Fibroblast of pulmonary artery (primary cell): ENCODE data around the gene SNX2.
"Not testable (repeated sequence)": the region's sequence is repeated elsewhere in the genome, so short reads cannot be mapped to it uniquely, and the experiment has no call there.

ENCODE experiments used
- DNase-seq: peaks from one replicate; pipeline ENCODE4 v3.0.0-alpha.2; 2010; ENCODE audit warnings: low read depth
- H3K4me3 ChIP-seq: replicated peaks from 2 replicates; pipeline ENCODE4 v1.5.1; 2011; ENCODE audit warnings: low read depth, mild to moderate bottlenecking, control low read depth, low read length, moderate library complexity
- TF ChIP-seq, protein P1 (sequence below): IDR thresholded peaks from 2 replicates; pipeline ENCODE4 v1.5.1; 2011; ENCODE audit warnings: mild to moderate bottlenecking, control low read depth, low read length, inconsistent platforms; ENCODE audit errors: missing control alignments

Gene SNX2

DNA sequence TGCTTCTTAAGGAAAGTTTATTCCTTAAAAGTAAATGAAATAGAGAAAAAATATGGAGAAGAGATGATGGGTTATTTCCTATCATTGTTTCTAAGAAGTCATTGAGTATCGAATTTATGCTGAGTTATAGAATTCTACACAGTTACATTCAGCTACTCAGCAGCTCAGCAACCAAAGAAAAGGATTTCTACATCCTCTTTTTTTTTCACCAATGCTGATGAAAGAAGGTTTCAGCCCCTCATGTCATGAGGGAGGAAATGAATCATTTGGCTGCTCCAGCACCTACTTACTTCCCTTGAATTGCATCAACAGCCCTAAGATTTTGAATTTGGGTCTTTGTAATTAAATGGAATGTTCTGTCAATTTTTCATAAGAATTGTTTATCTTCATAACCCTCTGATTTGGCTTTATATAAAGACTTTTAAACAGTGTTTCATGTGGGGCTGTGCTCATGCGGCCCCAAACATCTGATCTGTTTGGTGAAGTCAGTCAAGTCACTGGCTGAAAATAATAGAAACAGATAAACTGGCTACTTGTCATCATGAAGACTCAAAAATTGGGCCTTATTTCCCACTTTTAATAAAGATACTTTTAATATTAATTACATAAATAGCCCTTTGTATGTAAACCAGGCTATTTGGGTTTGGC, 18.5 kb upstream of the SNX2 start:
- no peak overlapping the region for H3K4me3 ChIP-seq
- DNase-seq, result peak; percentile 93
- TF ChIP-seq, protein P1, sequence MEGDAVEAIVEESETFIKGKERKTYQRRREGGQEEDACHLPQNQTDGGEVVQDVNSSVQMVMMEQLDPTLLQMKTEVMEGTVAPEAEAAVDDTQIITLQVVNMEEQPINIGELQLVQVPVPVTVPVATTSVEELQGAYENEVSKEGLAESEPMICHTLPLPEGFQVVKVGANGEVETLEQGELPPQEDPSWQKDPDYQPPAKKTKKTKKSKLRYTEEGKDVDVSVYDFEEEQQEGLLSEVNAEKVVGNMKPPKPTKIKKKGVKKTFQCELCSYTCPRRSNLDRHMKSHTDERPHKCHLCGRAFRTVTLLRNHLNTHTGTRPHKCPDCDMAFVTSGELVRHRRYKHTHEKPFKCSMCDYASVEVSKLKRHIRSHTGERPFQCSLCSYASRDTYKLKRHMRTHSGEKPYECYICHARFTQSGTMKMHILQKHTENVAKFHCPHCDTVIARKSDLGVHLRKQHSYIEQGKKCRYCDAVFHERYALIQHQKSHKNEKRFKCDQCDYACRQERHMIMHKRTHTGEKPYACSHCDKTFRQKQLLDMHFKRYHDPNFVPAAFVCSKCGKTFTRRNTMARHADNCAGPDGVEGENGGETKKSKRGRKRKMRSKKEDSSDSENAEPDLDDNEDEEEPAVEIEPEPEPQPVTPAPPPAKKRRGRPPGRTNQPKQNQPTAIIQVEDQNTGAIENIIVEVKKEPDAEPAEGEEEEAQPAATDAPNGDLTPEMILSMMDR, result no peak

DNA sequence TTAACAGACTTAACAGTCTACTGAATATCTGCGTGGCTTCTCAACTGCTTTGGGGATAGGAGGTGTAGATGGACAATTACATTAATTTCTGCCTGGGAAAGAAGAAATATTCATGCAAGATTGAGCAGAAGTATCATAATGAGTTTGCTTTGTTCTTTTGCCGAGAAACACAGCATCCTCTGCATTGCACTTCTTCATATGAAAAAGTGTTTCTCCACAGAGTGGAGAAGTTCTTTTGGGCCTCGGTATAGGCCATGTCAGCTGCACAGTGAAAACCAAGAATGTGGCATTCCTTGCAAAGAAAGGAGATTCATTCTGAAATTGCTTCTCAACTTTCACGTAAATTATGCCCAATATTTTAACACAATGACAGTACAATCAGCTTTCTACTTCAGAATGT, 17.6 kb upstream of the SNX2 start:
- H3K4me3 ChIP-seq, result no peak overlapping the region
- DNase-seq, result no peak
- TF ChIP-seq, protein P1, result no peak

DNA sequence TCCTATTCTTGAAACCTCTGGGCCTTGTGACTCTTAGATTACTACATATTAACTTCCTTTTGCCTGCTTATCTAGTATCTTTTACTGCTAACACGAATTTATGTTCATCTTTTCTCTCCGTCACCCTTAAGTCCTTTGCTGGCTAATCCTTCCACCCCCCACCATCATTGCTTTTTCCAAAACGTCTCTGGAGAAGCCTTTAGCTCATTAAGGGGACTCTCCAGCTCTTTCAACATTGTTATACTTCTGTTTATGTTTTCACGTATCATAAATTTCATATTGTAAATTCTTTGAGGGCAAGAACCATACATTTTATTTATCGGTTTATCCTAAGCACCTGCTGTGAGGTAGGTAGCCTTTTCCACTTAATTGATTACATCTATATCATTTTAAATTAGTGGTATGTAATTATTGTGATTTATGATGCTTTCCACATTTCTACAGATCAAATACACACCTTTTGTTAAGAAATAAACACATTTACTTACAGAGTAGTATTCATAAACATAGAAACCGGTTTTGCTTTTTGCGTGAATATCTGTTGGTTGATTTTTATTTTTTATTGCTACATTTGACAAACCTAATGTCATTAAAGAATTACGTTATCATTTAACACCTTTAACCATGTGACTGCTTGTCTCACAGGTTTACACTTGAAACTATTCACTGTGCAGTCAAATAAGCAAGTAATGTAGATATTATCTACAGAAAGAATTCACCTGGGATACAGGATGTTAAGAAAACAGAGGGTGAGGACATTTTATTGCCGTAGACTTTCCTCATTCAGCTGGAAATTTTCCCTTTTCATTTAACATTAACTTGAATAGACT, 15.4 kb upstream of the SNX2 start:
- H3K4me3 ChIP-seq, result no peak overlapping the region
- no peak for DNase-seq
- TF ChIP-seq, protein P1, result no peak

DNA sequence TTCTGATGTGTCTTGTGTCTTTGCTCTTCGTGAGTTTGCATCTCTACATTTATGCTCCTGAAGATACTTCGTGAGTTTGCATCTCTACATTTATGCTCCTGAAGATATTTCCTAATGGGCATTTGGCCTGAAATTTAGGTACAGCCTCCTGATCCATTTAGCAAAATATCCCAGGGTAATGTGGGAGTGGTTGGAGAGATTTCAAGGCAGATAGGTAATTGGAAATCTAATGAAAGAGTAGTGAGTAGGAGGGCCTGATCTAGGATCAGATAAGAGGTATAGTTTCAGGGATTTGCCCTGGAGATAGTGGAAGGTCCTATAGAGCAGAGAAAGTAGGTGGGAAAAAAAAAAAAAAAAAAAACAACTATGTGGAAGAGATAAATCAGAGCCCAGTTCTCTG, 14.6 kb upstream of the SNX2 start:
- TF ChIP-seq, protein P1, result no peak
- DNase-seq, result no peak
- H3K4me3 ChIP-seq, result no peak overlapping the region

DNA sequence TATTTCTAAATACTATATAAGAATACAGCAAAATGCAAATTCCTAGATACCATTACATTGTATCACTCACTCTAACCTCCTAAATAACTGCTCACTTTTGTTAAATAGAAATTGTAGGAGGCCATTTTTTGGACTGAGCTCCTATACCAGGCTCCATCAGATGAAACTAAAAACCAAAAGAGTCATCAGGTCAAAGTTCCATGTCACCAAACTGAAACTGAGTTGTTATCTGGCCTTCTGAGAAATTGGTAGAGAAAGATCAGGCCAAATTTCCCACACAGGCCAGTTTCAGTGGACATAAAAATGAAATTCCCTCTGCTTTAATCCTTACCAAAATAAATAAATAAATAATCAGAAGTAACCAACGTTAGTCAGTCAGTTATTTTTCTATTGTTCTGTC, 13.8 kb upstream of the SNX2 start:
- TF ChIP-seq, protein P1, result no peak
- H3K4me3 ChIP-seq, result no peak overlapping the region
- no peak for DNase-seq

DNA sequence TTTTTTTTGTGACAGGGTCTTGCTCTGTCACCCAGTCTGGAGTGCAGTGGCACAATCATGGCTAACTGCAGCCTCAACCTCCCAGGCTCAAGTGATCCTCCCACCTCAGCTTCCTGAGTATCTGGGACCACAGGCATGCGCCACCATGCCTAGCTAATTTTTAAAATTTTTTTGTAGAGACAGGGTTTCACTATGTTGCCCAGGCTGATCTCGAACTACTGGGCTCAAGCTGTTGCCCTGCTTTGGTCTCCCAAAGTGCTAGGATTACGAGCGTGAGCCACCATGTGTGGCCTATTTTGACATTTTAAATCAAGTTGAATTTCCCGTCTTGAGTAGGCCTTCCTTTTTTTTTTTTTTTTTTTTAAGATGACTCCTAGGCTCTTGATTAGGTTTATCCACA, 13.0 kb upstream of the SNX2 start:
- H3K4me3 ChIP-seq, DNase-seq: not testable (repeated sequence)

DNA sequence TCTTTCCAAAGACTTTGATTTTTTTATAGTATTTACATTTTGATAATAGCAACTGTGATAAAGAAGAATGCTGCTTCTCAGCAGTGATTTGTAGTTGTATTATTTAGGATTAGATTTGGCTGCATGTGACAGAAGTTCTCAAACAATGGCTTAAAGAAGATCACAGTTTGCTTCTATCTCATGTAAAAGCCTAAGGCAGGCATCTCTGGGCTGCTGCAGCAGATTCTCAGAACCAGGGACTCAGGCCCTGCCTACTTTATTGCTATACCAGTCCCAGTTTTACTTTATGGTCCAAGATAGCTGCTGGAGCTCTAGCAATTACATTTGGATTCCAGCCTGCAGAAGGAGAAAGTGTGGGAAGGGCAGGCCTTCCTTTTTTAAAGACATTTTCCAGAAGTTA, 8.8 kb upstream of the SNX2 start:
- no peak overlapping the region for H3K4me3 ChIP-seq
- DNase-seq, result no peak
- TF ChIP-seq, protein P1, result no peak
